H1 (cell line): ENCODE data around the gene LRRC40.

Experiments used
- EZH2 ChIP-seq: fragments of 200-600 bp; sonication (generic); IDR thresholded peaks from 2 replicates; pipeline ENCODE4 v1.7.1; 2012; ENCODE audit warnings: low read depth, mild to moderate bottlenecking, moderate library complexity, low read length, inconsistent platforms; ENCODE audit not compliant: severe bottlenecking
- KDM1A ChIP-seq: fragments of 200-600, 300-600 bp; sonication (generic); IDR thresholded peaks from 2 replicates; pipeline ENCODE4 v1.7.1; 2016; ENCODE audit warnings: mild to moderate bottlenecking, low read length, borderline replicate concordance
- POLR2A ChIP-seq, 2 experiments: IDR thresholded peaks; 1 replicate in 1 of 2; 2 replicates in 1 of 2; pipeline ENCODE4 v1.6.1; 2011; ENCODE audit warnings: low read depth in 2 of 2, low read length in 2 of 2, mild to moderate bottlenecking in 2 of 2; ENCODE audit errors: control extremely low read depth in 1 of 2
- ZNF274 ChIP-seq: IDR thresholded peaks from 2 replicates; pipeline ENCODE4 v1.7.0; 2012; ENCODE audit warnings: low read length, borderline replicate concordance; ENCODE audit errors: extremely low read depth
- TF ChIP-seq, protein P1 (sequence below), 3 experiments: IDR thresholded peaks; 1 replicate in 2 of 3; 2 replicates in 1 of 3; pipeline versions ENCODE4 v1.5.1 to v1.6.1; 2011; ENCODE audit warnings: low read length in 3 of 3, mild to moderate bottlenecking in 3 of 3, inconsistent platforms in 2 of 3, low read depth in 1 of 3, moderate library complexity in 1 of 3; ENCODE audit not compliant: insufficient read depth in 1 of 3; ENCODE audit errors: control extremely low read depth in 1 of 3
- TF ChIP-seq, protein P2 (sequence below): IDR thresholded peaks from 2 replicates; pipeline ENCODE4 v1.6.1; 2012; ENCODE audit warnings: inconsistent platforms

- TF ChIP-seq KDM1A: no peak
- TF ChIP-seq, protein P1, sequence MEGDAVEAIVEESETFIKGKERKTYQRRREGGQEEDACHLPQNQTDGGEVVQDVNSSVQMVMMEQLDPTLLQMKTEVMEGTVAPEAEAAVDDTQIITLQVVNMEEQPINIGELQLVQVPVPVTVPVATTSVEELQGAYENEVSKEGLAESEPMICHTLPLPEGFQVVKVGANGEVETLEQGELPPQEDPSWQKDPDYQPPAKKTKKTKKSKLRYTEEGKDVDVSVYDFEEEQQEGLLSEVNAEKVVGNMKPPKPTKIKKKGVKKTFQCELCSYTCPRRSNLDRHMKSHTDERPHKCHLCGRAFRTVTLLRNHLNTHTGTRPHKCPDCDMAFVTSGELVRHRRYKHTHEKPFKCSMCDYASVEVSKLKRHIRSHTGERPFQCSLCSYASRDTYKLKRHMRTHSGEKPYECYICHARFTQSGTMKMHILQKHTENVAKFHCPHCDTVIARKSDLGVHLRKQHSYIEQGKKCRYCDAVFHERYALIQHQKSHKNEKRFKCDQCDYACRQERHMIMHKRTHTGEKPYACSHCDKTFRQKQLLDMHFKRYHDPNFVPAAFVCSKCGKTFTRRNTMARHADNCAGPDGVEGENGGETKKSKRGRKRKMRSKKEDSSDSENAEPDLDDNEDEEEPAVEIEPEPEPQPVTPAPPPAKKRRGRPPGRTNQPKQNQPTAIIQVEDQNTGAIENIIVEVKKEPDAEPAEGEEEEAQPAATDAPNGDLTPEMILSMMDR (IDR thresholded peaks at IDR 0.05; ENCODE audit: control extremely low read depth in 1 of 3, insufficient read depth in 1 of 3, low read depth in 1 of 3, low read length in 3 of 3): no peak
- TF ChIP-seq, protein P2, sequence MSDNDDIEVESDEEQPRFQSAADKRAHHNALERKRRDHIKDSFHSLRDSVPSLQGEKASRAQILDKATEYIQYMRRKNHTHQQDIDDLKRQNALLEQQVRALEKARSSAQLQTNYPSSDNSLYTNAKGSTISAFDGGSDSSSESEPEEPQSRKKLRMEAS: no peak
- TF ChIP-seq POLR2A (IDR thresholded peaks at IDR 0.05; ENCODE audit: control extremely low read depth in 1 of 2, low read depth in 2 of 2, low read length in 2 of 2): no peak
- no peak for TF ChIP-seq EZH2
- no peak for TF ChIP-seq ZNF274
Observed at GRCh38 chr1:70171512-70171911, 33.9 kb downstream of the LRRC40 start.
